Suppressor macrophage treated with lipopolysaccharide for 1 hour (primary cell): Measurements from ENCODE around the gene CELF1.
"Not testable (repeated sequence)": the region's sequence is repeated elsewhere in the genome, so short reads cannot be mapped to it uniquely, and the experiment has no call there.

Experiments
- DNase-seq, 3 donors: peaks; one replicate each; pipeline ENCODE4 v3.0.0-alpha.2; 2020 to 2022

Gene CELF1

DNA sequence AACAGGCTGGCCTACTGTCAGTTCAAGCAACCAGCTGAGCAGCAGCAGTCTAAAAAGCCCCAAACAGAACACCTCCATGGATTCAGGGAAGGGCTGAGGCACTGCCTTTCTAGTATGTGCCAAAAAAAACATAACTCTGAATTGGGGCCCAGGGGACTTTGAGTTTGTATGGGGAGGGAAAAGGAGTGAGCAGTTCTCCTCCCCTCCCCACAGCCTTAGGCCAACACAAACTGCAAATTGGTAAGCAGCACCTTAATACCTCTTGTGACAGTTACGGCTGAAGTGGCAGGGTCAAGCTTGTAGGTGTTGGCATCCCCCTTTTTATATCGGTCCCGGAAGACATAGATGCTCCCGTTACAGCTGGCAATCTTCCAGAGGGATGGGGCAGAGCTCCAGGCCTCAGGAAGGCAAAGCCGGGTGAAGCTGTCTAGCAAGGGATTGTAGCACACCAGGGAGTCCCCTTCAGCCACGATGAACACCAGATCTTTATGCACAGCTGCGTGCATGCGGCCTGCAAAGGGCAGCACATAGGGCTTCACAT is 19.9 kb upstream of the CELF1 start:
- no peak for DNase-seq

DNA sequence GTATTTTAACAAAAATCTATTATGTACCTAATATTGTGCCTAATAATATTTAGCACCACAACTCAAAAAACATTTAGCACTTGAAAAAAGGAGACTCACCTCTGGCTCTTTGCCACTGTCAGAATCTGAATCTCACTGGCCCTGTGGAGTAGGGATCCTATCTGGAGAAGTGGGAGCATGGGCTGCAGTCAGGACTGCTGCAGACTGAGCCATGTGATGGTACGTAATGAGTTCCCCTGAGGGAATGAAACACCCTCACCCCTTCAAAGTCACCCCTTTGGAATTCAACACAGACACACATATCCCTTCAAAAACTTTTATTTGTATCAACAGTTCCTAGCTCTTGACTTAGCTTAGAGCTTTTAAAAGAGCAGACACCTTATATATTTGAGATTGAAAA is 19.0 kb upstream of the CELF1 start:
- no peak for DNase-seq

DNA sequence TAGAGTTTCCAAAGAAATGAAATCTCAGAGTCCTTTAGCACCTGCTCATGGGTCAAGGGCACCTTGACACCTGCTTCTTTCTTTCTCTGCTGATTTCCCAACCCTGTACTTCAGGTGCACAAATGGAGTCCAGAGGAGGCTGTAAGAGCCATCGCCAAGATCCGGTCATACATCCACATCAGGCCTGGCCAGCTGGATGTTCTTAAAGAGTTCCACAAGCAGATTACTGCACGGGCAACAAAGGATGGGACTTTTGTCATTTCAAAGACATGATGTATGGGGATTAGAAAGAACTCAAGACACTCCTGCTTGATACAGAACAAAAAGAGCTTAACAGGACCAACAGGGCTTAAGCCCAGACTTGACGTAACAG is 18.4 kb upstream of the CELF1 start:
- DNase-seq: no peak

DNA sequence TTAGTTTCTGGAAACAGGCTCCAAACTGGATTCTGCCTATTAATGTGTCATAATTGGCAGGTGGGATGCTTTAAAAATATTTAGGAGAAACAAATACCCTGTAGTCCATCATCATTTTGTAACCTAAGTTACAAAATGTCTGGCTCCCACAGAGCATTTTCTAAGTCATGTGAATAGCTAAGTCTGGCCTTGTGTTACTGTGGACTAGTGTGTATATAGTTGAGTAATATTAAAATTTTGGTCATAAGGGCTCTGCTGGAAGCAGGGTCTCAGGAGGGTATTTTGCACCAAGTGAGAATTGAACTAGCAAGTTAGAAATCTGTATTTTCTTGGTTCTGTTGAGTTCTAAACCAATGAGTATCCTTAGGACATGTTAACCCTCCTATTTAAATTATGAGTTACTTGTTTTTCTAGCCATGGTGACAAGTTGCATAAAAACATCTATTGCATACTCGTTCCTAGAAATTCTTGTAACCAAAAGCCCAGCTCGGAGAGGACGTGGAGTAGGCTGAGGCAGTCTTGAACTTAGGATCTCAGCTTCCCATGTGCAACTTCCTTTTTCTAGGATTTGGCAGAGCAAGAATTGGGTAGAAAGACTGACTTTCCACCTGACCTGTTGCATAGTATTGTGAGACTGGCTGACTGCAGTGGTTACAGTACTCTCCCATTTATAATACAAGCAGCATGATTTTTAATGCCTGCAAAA is 17.9 kb upstream of the CELF1 start:
- peak; percentile 41 to 45 (median 42) for DNase-seq

DNA sequence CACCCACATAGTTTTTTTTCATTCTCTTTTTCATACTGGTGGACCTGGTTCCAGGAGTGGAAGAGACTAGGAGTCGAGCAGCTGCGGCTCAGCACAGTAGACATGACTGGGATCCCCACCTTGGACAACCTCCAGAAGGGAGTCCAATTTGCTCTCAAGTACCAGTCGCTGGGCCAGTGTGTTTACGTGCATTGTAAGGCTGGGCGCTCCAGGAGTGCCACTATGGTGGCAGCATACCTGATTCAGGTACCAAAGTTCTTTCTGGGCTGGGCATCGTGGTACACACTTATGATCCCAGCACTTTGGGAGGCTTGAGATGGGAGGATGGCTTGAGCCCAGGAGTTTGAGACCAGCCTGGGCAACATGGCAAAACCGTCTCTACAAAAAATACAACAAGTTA is 16.7 kb upstream of the CELF1 start:
- no peak for DNase-seq

DNA sequence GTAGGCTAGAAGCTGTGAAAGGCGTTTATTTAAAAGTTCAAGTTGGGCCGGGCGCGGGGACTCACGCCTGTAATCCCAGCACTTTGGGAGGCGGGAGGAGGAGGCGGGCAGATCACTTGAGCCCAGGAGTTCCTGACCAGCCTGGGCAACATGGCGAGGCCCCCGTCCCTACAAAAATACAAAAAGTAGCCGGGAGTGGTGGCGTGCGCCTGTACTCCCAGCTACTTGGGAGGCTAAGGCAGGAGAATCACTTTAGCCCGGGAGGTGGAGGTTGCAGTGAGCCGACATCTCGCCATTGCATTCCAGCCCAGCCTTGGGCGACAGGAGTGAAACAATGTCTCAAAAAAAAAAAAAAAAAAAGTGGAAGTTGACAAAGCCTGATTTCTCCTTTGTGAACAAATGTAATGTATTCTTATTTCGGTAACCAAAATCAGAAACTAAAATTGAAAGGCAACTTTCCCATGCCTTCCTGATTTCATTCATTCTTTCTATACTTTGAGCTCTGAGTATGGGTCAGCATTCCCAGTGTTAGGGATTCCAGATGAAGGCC is 13.3 kb upstream of the CELF1 start:
- DNase-seq: peak; percentile 45 to 69 (median 46)

DNA sequence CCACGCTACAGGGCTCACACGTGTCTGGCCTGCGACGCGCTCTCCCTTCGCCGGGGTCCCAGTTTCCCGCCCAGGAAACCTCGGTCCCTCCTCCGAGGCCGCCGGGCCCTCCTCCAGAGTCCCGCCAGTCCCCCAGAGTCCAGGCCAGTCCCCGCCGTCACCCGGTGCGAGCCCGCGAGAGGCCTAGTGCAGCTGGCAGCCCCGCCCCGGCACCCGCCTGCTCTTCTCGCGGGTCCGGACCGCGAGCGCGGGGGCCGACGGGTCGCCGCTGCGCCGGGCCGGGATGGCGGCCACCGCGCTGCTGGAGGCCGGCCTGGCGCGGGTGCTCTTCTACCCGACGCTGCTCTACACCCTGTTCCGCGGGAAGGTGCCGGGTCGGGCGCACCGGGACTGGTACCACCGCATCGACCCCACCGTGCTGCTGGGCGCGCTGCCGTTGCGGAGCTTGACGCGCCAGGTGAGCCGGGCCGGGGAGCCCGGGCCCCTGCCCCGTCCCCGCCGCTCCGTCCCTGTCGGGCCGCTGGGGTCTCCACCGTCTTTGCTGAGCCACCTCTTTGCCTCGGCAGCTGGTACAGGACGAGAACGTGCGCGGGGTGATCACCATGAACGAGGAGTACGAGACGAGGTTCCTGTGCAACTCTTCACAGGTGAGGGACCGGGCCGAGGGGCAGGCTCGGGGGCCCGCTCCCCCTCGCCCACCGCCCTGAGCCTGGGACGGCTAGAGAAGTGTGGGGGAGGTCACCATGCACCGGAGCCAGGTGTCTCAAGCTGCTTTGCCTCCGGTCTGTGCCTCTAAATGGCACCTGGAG is 12.6 kb upstream of the CELF1 start, which contains the start of gene PTPMT1:
Gene PTPMT1 (plus strand): TSS at position 260 of the 809 bp plus-strand sequence. CDS start 24 bp downstream, at position 284.
- peak; percentile 83 to 94 (median 89) for DNase-seq

DNA sequence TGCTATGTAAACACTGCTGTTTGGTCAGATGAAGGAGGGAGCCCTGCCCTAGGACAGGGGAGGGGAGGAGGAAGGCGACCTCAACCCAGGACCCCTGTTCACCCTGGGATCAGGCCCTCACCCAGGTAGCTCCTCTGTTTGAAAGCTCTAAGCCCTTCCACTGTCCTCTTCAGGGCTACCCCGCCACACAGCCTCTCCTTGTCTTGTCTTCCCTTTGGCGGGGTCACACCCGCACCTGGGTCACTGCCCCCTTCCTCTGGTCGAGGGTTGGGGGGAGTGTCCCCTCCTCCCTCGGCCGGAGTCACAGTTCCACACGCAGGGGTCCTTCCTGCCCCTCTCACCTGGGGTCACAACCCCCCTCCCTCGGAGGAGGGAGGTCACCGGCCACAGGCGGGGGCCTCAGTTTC is 12.0 kb upstream of the CELF1 start:
- DNase-seq: no peak

DNA sequence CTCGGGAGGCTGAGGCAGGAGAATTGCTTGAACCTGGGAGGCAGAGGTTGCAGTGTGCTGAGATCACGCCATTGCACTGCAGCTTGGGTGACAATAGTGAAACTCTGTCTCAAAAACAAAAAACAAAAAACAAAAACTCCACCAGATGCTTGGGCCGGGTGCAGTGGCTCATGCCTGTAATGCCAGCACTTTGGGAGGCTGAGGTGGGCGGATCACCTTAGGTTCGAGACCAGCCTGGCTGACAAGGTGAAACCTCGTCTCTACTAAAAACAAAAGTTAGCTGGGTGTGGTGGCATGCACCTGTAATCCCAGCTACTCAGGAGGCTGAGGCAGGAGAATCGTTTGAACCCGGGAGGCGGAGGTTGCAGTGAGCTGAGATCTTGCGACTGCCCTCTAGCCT is 11.4 kb upstream of the CELF1 start:
- DNase-seq: not testable (repeated sequence)

DNA sequence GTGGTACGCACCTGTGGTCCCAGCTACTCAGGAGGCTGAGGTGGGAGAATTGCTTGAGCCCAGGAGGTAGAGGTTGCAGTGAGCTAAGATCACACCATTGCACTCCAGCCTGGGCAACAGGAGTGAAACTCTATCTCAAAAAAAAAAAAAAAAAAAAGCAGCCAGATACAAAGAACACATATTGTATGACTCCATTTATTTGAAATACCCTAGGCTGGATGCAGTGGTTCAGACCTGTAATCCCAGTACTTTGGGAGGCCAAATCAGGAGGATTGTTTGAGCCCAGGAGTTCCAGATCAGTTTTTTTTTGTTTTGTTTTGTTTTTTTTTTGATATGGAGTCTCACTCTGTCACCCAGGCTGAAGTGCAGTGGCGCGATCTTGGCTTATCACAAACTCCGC is 9.5 kb upstream of the CELF1 start:
- DNase-seq: not testable (repeated sequence)

DNA sequence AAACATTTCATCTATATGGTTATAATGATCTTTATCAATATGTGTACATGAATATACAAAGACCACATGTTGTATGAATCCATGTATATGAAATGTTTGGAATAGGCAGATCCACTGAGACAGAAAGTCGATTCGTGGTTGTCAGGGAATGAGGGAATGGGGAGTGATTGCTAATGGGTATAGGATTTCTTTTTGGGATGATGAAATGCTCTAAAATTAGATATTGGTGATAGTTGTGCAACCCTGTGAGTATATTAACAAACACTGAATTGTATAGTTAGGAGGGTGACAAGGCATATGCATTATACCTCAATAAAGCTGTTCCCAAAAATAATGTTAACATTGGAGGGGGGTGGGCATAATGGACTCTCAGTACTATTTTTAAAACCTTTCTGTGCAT is 7.5 kb upstream of the CELF1 start:
- DNase-seq: no peak

DNA sequence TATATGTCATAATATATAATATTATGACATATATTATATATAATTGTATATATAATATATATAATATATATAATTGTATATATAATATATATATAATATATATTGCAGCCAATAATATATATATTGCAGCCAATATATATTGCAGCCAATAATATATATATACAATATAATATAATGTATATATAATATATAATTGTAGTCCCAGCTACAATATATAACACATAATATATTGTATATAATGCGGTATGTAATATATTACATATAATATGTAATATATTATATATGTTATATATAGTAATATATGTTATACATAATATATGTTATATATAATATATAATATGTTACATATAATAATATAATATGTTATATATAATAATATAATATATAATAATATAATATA is 5.8 kb upstream of the CELF1 start:
- DNase-seq: no peak

DNA sequence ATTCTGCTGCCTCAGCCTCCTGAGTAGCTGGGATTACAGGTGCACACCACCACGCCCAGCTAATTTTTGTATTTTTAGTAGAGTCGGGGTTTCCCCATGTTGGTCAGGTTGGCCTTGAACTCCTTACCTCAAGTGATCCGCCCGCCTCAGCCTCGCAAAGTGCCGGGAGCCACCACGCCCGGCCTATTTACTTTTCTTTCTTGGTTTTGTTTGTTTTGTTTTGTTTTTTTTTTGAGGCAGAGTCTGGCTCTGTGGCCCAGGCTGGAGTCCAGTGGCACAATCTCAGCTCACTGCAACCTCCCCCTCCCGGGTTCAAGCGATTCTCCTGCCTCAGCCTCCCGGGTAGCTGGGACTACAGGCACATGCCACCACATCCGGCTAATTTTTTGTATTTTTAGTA is 4.1 kb upstream of the CELF1 start:
- not testable (repeated sequence) for DNase-seq

DNA sequence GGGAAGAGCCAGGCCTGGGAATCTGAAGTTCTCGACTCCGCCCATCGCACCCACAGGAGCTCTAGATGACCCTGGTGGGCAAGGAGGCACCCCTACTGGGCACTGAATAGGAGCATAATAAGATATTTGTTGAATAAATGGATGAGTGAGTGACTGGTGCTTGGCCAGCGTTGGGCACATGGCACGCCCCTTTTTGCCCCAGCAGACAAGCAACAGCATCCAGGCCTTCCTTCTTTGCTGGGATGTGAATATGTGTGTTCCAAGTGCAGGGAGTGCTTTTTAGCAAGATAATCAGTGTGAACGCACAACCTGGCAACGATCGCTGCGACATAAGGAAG is 443 bp upstream of the CELF1 start:
- no peak for DNase-seq

DNA sequence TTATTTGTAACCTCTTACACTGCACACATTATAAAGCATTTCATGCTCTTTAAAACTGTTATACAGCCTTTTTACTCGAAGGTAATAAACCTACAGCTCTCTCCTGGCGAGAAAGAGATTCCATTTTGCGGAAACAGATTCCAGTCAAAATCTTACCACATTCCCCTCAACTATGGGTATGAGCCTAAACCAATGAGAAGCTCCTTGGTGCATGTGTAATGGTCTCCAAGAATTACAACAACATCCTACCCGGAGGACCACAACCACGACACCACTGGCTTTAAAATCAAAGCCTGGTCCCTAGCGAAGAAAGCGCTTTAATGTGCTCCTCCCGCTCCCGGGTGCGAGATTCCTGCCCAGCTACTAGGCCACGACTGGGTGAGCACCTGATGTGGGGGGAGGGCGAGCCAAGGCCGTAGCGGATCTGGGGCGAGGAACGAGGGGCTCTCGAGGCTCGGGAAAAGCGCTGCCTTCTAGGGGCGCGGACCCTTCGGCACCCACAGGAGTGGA is 821 bp downstream of the CELF1 start:
- DNase-seq: peak in 2 of 3 donors; percentile 59

DNA sequence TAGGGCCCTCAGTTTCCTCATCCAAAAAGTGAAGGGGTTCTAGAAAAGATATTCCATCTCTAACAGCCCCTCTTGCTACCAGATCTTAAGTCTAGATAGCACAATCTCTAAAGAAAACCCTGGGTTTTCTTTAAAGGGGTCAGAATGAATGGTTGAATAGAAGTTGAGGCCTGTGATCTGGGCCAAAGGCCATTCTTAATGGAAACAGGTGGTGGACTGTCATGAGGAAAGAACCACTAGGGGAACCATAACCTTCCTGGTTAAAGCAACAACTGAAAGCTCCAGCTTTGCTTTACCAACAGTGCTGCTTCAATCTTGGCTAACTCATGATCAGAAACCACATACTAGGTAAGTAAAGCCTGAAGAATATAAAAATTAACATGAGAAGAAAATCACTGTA is 1.8 kb downstream of the CELF1 start:
- DNase-seq: peak; percentile 25 to 44 (median 44)

DNA sequence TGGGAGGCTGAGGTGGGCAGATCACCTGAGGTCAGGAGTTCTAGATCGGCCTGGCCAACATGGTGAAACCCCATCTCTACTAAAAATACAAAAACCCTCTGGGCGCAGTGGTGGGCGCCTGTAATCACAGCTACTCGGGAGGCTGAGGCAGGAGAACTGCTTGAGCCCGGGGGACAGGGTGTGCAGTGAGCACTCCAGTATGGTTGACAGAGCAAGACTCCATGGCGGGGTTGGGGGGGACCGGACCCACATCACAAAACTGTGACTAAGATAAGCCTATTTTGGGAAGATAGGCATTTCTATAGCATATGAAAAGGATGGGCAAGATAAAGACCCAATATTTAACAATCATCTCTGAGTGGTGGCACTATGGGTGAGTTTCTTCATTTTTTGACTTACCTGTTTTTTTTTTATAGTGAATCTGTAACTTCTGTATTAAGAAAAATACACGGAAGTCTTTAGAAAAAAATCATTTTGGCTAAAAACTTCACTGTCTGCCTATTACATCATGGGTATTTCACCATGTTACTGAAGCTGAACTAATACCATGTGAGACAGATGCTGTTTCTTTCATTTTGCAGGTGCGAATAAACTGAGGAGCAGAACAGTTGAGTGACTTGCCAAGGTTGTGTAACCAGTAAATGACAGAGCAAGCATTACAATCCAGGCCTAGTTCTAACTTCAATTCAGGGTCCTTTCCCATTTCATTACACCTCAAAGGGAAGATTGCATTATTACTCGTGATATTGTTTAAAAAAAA is 2.5 kb downstream of the CELF1 start:
- DNase-seq: peak; percentile 35 to 70 (median 67)

DNA sequence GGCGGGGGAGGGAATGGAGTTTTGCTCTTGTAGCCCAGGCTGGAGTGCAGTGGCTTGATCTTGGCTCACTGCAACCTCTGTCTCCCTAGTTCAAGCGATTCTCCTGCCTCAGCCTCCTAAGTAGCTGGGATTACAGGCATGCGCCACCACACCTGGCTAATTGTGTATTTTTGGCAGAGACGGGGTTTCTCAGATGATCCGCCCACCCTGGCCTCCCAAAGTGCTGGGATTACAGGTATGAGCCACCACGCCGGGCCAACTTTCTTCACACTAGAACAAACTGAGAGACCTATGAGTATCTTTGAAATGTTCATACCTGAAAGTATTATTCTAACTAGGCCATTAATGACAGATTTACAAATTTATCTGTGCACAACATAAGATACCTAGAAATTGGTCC is 6.7 kb downstream of the CELF1 start:
- DNase-seq: not testable (repeated sequence)

DNA sequence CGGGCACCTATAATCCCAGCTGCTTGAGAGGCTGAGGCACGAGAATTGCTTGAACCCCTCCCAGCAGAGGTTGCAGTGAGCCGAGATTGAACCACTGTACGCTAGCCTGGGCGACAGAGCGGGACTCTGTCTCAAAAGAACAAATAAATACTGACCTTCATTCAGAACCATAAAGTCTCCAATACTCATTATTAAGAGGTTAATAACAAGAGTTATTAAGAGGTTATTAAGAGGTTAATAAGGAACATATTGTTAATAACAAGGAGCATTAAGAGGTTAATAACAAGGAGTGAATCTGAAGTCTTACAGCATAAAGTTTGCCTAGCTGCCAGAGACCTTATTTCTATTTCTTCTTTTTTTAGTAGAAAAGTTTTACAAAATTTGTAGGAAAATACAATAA is 7.6 kb downstream of the CELF1 start:
- no peak for DNase-seq

DNA sequence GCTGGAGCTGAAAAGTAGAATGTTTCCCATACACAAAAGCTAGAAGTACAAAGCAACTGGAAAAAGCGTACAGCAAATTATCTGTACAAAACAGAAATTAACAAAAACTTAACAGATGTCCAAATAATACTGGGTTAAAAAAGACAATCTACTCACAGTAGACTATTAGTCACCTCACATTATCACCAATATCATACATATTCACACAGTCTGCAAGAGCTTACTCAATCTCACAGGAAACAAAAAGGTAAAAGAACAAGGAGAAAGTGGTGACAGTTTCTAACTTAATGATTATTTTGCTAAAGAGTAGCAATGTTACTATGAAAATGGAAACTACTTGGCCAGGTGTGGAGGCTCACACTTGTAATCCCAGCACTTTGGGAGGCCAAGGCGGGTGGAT is 11.9 kb downstream of the CELF1 start:
- no peak for DNase-seq

DNA sequence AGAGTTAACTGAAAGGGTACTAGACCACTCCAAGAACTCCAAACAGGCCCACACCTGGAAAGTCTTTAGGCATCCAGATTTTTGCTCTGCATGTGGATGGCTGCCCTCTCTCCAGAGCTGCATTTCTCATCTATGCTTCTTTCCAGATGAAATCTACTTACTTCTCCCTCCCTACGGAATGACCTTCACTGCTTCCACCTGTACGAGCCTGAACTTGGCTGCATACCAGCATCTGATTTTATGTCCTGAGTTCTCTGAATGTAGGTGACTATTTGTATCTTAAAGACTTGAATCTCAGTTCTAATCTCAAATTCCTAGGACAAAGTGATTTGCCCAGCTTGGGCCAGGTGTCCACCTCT is 13.3 kb downstream of the CELF1 start:
- DNase-seq: no peak

DNA sequence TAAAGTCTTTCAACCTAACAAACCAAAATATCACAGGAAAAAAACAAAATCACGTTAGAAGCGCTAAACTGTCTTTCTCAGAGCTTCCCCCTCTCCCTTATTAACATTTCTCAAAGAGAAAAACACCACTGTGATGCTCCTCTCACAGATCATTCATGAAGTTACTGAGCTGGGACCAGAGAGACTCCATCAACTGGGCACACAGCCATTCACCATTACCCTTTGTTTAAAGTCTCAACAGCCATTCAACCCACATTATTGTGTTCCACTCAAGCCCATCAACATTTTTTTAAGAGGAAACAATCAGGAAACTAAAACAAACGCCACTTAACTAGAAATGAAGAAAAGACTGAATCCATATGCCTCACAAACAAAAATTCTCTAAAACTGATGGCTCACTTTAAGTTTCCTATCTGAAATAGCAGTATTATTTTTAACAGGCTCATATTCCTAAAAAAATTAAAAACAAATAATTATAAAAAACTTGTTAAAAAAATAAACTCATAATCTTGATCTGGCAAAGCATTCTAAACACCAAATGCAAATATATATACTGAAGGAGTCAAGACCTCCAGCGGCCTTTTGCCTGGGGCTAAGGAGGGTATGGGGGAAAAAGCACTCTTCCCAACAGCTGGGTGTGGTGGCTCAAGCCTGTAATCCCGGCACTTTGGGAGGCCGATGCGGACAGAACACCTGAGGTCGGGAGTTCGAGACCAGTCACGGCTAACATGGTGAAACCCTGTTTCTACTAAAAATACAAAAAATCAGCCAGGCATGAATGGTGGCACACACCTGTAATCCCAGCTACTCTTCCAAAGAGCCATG is 14.0 kb downstream of the CELF1 start:
- no peak for DNase-seq
